RPMI7951 (cell line): Measurements from ENCODE around the gene PDIK1L. TPM values are rescaled to one million over a fixed set of nuclear protein-coding genes. Genes with fewer than 3 reads are reported as not detected.

Source experiments
- DNase-seq: peaks from one replicate; pipeline ENCODE4 v3.0.0-alpha.2; 2012; ENCODE audit warnings: low read depth
- total RNA-seq: library from RNA; depleted of rRNA; stranded (reverse); fragments of >200 nt; shearing (Covaris generic); gene quantifications from 2 replicates; pipeline ENCODE4 v1.2.3, GENCODE V29; 2014

Gene PDIK1L
- total RNA-seq, 1 experiment from 2014 or later, result 11.5 TPM

GRCh38 chr1:26122988-26123973, 11.7 kb downstream of the PDIK1L start:
- peak; percentile 74 for DNase-seq

GRCh38 chr1:26124418-26125331, 13.1 kb downstream of the PDIK1L start:
- DNase-seq, result no peak

GRCh38 chr1:26125382-26125781, 13.8 kb downstream of the PDIK1L start:
- DNase-seq, result no peak

GRCh38 chr1:26125946-26126320, 14.3 kb downstream of the PDIK1L start:
- DNase-seq, result no peak

GRCh38 chr1:26126321-26127084, 14.9 kb downstream of the PDIK1L start:
- peak; percentile 87 for DNase-seq

- DNase-seq, result peak; percentile 18
Observed at GRCh38 chr1:26127235-26128163, 15.9 kb downstream of the PDIK1L start.

GRCh38 chr1:26129778-26130177, 18.2 kb downstream of the PDIK1L start:
- DNase-seq, result no peak

GRCh38 chr1:26130695-26131094, 19.1 kb downstream of the PDIK1L start:
- no peak for DNase-seq

- DNase-seq, result peak; percentile 44
Observed at GRCh38 chr1:26132128-26132833, 20.7 kb downstream of the PDIK1L start.

- no peak for DNase-seq
Observed at GRCh38 chr1:26132834-26133167, 21.2 kb downstream of the PDIK1L start.

- no peak for DNase-seq
Observed at GRCh38 chr1:26134466-26134865, 22.8 kb downstream of the PDIK1L start.

GRCh38 chr1:26138974-26139558, 27.4 kb downstream of the PDIK1L start:
- DNase-seq, result no peak

- no peak for DNase-seq
Observed at GRCh38 chr1:26142159-26142558, 30.5 kb downstream of the PDIK1L start.

GRCh38 chr1:26145041-26145959, 33.7 kb downstream of the PDIK1L start:
- DNase-seq, result peak; percentile 78

GRCh38 chr1:26145960-26146294, 34.3 kb downstream of the PDIK1L start:
- no peak for DNase-seq

- DNase-seq, result no peak
Observed at GRCh38 chr1:26148887-26149286, 37.3 kb downstream of the PDIK1L start.

GRCh38 chr1:26153966-26154532, 42.4 kb downstream of the PDIK1L start:
- DNase-seq, result no peak

GRCh38 chr1:26154750-26155149, 43.1 kb downstream of the PDIK1L start:
- no peak for DNase-seq
